Hematopoietic multipotent progenitor cell treated with erythropoietin and hydrocortisone succinate and interleukin-3 and kit ligand, for 15 days (in vitro differentiated cells): ENCODE results near the gene CR1.
"Not testable (repeated sequence)": the region's sequence is repeated elsewhere in the genome, so short reads cannot be mapped to it uniquely, and the experiment has no call there.

Experiments used
- DNase-seq: peaks from one replicate; pipeline ENCODE4 v3.0.0-alpha.2; 2015; ENCODE audit warnings: low spot score

CR1 gene

GRCh38 chr1:207644852-207645634 is 149.1 kb downstream of the CR1 start, which contains the start of gene CR1L:
Gene CR1L, plus strand, starts transcription at chr1:207645133. Its CDS starts 101 bp downstream, at chr1:207645234.
- peak; percentile 97 for DNase-seq

DNA sequence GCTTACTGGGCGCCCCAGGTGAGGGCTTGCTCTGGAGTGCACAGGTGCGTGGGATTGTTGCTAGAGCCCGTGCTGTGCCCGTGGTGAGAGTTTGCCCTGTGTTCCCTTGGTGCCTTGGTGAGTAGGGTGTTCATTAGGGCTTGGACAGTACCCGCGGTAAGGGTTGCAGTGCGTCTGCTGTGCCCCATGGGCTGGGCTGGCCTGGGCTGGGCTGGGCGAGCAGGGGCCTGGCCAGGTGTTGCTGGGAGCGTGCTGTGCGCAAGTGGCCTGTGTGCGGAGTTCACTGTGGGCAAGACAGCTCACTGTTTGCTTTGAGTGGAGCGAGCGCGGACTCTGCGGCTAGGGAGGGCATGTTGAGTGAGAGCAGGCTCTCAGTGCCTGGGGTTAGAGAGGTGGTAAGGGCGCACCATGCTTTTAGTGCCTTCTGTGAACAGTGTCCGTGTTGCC is 149.7 kb downstream of the CR1 start:
- peak; percentile 47 for DNase-seq

- DNase-seq: peak; percentile 39
These were observed 150.2 kb downstream of the CR1 start for GRCh38 chr1:207646171-207646570.

- DNase-seq: peak; percentile 51
These were observed 151.1 kb downstream of the CR1 start for GRCh38 chr1:207646944-207647579.

GRCh38 chr1:207647671-207648333 is 151.8 kb downstream of the CR1 start:
- DNase-seq: peak; percentile 51

DNA sequence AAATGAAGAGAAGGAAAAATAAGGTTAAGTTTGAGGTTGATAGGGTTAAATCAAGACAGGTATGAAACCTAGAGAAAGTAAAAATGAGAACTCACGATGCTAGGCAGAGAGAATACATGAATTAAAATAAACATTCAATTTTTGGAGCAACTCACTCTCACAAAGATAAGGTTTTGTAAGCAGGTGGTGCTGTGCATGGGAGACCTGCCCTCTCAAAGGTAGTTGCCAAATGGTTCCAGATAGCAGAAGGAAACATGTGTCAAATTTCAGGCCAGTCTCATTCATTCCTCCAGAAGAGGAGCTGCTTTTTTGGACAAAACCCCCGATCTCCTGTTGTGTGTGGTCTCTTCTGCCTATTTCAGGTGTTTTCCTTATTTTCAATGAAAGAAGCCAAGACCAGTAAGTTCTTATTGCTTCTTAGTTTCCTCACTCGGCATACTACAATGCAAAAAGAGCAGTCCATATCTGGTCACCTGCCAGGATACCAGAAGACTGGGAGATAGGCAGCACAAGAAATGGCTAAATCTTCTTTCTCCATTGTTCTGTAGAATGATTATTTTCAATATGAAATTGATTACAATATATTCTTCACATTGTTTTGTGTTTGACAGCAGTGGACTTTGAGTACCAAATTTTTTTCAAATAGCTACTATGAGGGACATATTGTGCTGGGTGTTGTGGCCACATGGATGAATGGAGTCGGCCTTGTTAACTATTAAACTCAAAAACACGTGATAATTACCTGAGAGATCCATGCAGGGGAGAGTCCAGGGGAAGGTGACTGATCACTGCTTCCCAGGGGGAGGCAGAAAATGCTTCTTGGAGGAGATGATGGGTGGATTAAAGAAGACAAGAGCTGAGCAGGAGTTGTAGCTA is 152.6 kb downstream of the CR1 start:
- DNase-seq: peak; percentile 77

DNA sequence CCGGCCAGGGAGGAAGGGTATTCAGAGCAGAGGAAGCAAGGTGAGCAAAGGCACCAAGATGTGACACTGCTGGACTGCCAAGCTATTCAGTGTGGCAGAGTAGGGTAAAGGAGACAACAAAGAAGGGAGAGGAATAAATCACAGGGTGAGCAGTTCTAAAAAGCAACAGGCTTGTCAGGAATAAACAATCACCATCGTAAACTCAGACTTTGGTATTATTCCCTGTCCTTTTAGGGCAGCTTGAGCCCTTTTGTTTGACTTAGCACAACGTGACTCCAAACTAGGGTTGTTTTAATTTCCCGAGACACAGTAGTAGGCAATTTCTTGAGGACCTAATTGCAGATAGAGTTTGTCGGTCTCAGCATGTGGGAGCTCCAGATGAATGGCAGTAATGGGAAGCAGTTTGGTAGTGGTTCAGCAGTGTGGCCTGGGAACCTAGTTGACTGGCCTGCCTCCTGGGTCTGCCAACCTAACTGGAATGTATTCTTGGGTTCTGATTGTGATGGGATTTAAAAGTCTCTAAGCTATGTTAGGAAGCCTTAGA is 153.3 kb downstream of the CR1 start:
- peak; percentile 37 for DNase-seq

- DNase-seq: peak; percentile 93
These were observed 154.1 kb downstream of the CR1 start for GRCh38 chr1:207649865-207650580.

- peak; percentile 34 for DNase-seq
These were observed 155.6 kb downstream of the CR1 start for GRCh38 chr1:207651583-207651982.

DNA sequence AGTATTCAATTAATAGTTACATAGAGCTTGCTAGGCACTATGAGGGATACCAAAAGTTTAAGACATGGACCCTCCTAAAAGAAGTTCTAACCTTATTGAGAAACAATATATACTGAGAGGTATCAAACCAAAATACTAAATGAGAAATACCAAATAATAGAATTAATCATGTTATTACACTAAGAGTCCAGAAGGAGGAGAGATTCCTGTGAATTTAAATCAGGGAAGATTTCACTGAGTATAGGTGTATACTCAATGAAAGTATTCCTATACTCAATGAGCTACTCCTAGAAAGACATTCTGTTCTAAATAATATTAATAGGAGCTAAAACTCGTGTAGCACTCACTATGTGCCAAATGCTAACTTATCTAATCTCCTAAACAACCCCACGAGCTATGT is 158.4 kb downstream of the CR1 start:
- DNase-seq: peak; percentile 36

- no peak for DNase-seq
These were observed 162.5 kb downstream of the CR1 start for GRCh38 chr1:207658408-207658807.

DNA sequence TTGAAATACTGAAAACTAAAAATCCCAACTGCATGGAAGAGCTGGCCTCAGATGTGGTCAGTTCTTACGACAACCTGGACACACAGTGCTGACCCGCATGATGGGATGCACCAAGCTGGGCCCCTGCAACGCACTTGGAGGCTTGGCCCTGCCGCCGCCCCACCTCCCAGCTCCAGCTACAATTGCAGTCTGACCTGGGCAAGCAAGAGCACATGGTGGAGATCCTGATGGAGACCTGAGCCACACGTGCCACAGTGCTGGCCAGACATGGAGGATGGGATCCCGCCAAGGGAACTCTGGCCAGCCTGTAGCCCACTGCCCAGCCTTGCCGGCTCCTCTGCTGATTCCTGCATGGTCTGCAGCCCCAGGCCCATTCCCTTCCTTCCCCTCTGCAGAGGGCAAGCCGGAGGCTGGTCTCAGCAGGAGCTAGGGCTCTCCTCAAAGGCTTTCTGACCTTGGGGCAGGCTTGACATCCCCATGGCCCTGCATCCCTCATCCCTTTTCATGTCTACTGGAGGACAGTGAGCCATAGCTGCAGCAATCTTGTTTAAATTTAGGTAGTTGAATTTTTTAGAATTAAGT is 163.0 kb downstream of the CR1 start:
- no peak for DNase-seq

DNA sequence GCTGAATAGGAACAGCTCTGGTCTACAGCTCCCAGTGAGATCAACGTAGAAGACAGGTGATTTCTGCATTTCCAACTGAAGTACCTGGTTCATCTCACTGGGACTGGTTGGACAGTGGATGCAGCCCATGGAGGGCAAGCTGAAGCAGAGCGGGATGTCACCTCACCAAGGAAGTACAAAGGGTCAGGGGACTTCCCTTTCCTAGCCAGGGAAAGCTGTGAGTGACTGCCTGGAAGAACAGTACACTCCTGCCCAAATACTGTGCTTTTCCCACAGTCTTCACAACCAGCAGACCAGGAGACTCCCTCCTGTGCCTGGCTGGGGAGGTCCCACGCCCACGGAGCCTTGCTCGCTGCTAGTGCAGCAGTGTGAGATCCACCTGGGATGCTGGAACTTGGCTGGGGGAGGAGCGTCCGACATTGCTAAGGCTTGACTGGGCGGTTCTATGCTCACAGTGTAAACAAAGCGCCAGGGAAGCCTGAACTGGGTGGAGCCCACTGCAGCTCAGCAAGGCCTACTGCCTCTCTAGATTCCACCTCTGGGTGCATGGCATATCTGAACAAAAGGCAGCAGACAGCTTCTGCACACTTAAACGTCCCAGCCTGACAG is 163.7 kb downstream of the CR1 start:
- peak; percentile 50 for DNase-seq

- DNase-seq: not testable (repeated sequence)
These were observed 165.5 kb downstream of the CR1 start for GRCh38 chr1:207661420-207661819.

GRCh38 chr1:207666342-207666741 is 170.4 kb downstream of the CR1 start:
- DNase-seq: no peak

- no peak for DNase-seq
These were observed 173.6 kb downstream of the CR1 start for GRCh38 chr1:207669528-207670009.

GRCh38 chr1:207670192-207670591 is 174.2 kb downstream of the CR1 start:
- DNase-seq: no peak

DNA sequence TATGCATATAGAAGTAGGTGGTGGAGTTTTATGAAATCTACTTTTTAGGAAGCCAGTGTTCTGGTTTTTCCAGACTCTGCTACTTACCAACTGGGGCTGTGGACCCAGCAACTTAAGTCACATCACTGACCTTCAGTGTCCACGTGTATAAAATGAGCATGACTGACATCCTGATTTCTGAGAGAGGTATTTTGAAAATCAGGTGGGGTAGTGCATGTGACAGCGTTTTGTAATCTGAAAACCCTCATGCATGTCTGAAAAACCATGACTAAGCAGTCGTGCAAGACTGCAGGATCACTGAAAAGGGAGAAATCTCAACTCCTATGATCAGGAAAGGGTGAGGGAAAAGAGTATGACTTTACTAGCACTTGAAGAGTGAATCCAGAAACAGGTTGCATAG is 175.0 kb downstream of the CR1 start:
- DNase-seq: peak; percentile 74

DNA sequence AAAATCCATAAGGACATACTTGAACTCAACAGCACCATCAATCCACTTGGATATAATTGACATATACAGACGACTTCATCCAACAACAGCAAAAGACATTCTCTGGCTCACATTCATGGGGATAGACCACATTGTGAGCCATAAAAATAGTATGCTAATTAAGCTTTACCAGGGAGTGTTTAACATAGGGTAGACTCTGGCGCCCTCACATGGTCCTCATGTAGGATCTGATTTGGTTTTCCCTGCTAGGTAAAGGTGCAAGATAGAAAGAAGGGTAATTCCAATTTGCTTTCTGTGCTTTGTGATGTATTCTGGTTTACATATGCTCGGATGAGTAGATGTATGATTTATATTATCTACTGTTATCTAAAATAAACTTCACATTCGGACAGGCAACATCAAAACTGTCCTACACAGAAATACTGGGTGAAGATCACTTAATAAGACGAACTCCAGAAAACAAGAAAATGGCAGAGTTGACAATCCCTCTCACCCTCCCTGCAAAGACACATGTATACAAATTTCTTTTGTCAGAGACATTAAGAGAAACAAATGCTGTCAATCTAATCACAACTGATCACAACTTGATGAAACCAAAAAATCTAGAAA is 176.7 kb downstream of the CR1 start:
- peak; percentile 82 for DNase-seq
